Measurements from ENCODE around the gene LZTR1.
"Not testable (repeated sequence)": the region's sequence is repeated elsewhere in the genome, so short reads cannot be mapped to it uniquely, and the experiment has no call there.

Gene LZTR1

DNA sequence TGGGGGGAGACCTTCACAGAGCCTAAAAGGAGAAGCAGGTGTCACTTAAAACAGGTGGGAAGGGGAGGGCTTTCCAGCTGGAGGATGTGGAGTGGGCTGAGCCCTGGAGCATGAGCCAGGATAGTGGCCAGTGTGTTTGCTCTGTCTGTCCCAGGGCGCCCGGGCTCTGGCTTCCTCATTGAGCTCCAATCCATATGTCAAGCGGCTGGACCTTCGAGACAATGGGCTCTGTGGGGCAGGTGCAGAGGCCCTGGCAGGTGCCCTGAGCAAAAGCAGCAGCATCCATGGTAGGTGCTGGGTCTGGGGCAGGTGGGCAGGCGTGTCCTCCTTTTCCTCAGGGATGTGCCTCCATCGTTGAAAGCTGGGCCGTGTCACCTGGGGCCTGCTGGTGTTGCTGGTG lies 65.6 kb downstream of the LZTR1 start:
- Histone ChIP-seq H3K36me3 (ENCODE audit: control insufficient read depth in 2 of 2, insufficient read depth in 2 of 2, low read length in 2 of 2) (no peaks in the 10 kb centered on the region), H3K9ac (ENCODE audit: low read depth in 1 of 2, low read length in 2 of 2) (no peak overlapping the region), H3K27me3 (ENCODE audit: control insufficient read depth in 2 of 2, insufficient read depth in 2 of 2, low read length in 2 of 2) (peaks cover 2 to 4% of the 10 kb centered on the region in 2 donors)

GRCh38 chr22:21048448-21048847 lies 66.4 kb downstream of the LZTR1 start:
- H3K4me1 ChIP-seq (ENCODE audit: control insufficient read depth in 2 of 2, insufficient read depth in 2 of 2, low read length in 2 of 2): peaks cover 8 to 13% of the 10 kb centered on the region in 2 donors
- H3K4me3 ChIP-seq (ENCODE audit: low read length in 2 of 2); H3K27me3 ChIP-seq (ENCODE audit: control insufficient read depth in 2 of 2, insufficient read depth in 2 of 2, low read length in 2 of 2); H3K9ac ChIP-seq (ENCODE audit: low read depth in 1 of 2, low read length in 2 of 2); H3K27ac ChIP-seq (ENCODE audit: low read depth in 2 of 2, low read length in 2 of 2); H3K36me3 ChIP-seq (ENCODE audit: control insufficient read depth in 2 of 2, insufficient read depth in 2 of 2, low read length in 2 of 2); H3K9me3 ChIP-seq (ENCODE audit: control insufficient read depth in 2 of 2, low read length in 2 of 2): not testable (repeated sequence)

More for the DNA sequence above, 65.6 kb downstream of the LZTR1 start:
- no peaks in the 10 kb centered on the region for H3K9me3 ChIP-seq (ENCODE audit: control insufficient read depth in 2 of 2, low read length in 2 of 2)
- H3K4me3 ChIP-seq (ENCODE audit: low read length in 2 of 2): no peak overlapping the region
- peaks cover 8 to 14% of the 10 kb centered on the region in 2 donors for H3K4me1 ChIP-seq (ENCODE audit: control insufficient read depth in 2 of 2, insufficient read depth in 2 of 2, low read length in 2 of 2)
- no peak overlapping the region for H3K27ac ChIP-seq (ENCODE audit: low read depth in 2 of 2, low read length in 2 of 2)

Data from mucosa of rectum (tissue), 2 donors.